Activated CD8-positive, alpha-beta T cell treated with anti-CD3 and anti-CD28 coated beads for 36 hours (primary cell): ENCODE results near the gene FBXL19. TPM values are rescaled to one million over a fixed set of nuclear protein-coding genes. Genes with fewer than 3 reads are reported as not detected.
A peak's percentile ranks its signal among the peaks of the same experiment; 100 is the strongest.

Source experiments
- ATAC-seq: fragments of 200-7000 bp; cut with Tn5 transposase; one replicate; pipeline ENCODE4 v1.10.0; 2021; ENCODE audit warnings: mild to moderate bottlenecking, moderate library complexity
- CTCF ChIA-PET: fragments of 350-600 bp; sonication (Branson Sonifier 250); formaldehyde crosslinking; loops from one replicate; lab custom pipeline; 2021; ENCODE audit warnings: antibody characterized with exemption; lab: Charles Lee
- POLR2A ChIA-PET: fragments of 350-600 bp; sonication (Branson Sonifier 250); formaldehyde crosslinking; loops from one replicate; lab custom pipeline; 2021; ENCODE audit warnings: antibody characterized with exemption; lab: Charles Lee
- DNase-seq: peaks from one replicate; pipeline ENCODE4 v3.0.0-alpha.2; 2020
- H3K27ac Mint-ChIP-seq: one replicate; pipeline ENCODE4 v1.8.0; 2021; ENCODE audit warnings: mild to moderate bottlenecking, mixed read lengths
- H3K27me3 Mint-ChIP-seq: one replicate; pipeline ENCODE4 v1.8.0; 2021; ENCODE audit warnings: mixed read lengths
- H3K36me3 Mint-ChIP-seq: one replicate; pipeline ENCODE4 v1.8.0; 2021; ENCODE audit warnings: low read depth, mixed read lengths
- H3K4me1 Mint-ChIP-seq: one replicate; pipeline ENCODE4 v1.8.0; 2021; ENCODE audit warnings: low read depth, mixed read lengths
- H3K4me3 Mint-ChIP-seq: one replicate; pipeline ENCODE4 v1.8.0; 2021; ENCODE audit warnings: mild to moderate bottlenecking, moderate library complexity, mixed read lengths
- H3K9me3 Mint-ChIP-seq: one replicate; pipeline ENCODE4 v1.8.0; 2021; ENCODE audit warnings: mixed read lengths
- CTCF ChIP-seq: fragments of 200-600 bp; IDR thresholded peaks from one replicate; pipeline ENCODE4 v1.8.0; 2022; ENCODE audit warnings: antibody characterized with exemption, mild to moderate bottlenecking
- intact Hi-C: fragments of 100-400 bp; cut with micrococcal nuclease; formaldehyde crosslinking; loops from one replicate; pipeline ENCODE4 v1.10.0; 2022
- microRNA-seq: library from miRNA; unstranded; fragments of <30 nt; microRNA quantifications from one replicate; pipeline ENCODE4 v1.2.0, GENCODE V29; 2022; ENCODE audit warnings: borderline microRNAs expressed, borderline replicate concordance
- total RNA-seq, 2 experiments: library from RNA; stranded (reverse); gene quantifications; one replicate each; pipeline ENCODE4 v1.2.3, GENCODE V29; 2021

The FBXL19 gene
- total RNA-seq, 2 experiments from 2014 or later: 21.1 to 22.0 TPM

- ATAC-seq: no peak
- no peaks in the 10 kb centered on the region for H3K36me3 Mint-ChIP-seq
- peaks cover 11% of the 10 kb centered on the region for H3K4me1 Mint-ChIP-seq
- DNase-seq: no peak
- no peaks in the 10 kb centered on the region for H3K9me3 Mint-ChIP-seq
- H3K27ac Mint-ChIP-seq: no peak overlapping the region
- ChIA-PET CTCF (interaction anchor here (0.7 to 2.3 kb wide), 6 partner anchors 8 to 154 kb away, joined by 3 to 8 read pairs (median 4); partner anchors contain the start of gene HSD3B7), POLR2A (interaction anchor here (1.4 kb wide), 1 partner anchor 76 kb away, joined by 5 read pairs; the partner anchor contains the start of genes ZNF646 and ZNF668)
- TF ChIP-seq CTCF: no peak
- peak overlapping the region; percentile 78 for H3K4me3 Mint-ChIP-seq
- H3K27me3 Mint-ChIP-seq: no peaks in the 10 kb centered on the region
- intact Hi-C loops: no loop called here
Measured at GRCh38 chr16:30997725-30998711, 74.6 kb downstream of the FBXL19 start.

Small RNA genes within 50 kb of the gene (microRNA-seq; reads per million reads assigned to microRNA genes)
- not detected for gene MIR4519
- gene MIR762: not detected

Other genes starting within 250 kb of the FBXL19 start
- gene SRCAP, start 224.4 kb upstream of the FBXL19 start, total RNA-seq: 10 to 100 TPM; 57.2 to 64.7 TPM
- gene PHKG2, start 175.1 kb upstream of the FBXL19 start, total RNA-seq: 10 to 100 TPM; 27.8 to 30.3 TPM
- 1 to 10 TPM; 3.8 to 3.9 TPM for gene CFAP119, start 161.5 kb upstream of the FBXL19 start, total RNA-seq
- gene RNF40, start 161.2 kb upstream of the FBXL19 start, total RNA-seq: 10 to 100 TPM; 63.2 to 68.1 TPM
- gene ZNF629, start 136.4 kb upstream of the FBXL19 start, total RNA-seq: 1 to 10 TPM; 2.8 to 3.2 TPM
- 10 to 100 TPM; 21.8 to 23.6 TPM for gene BCL7C, start 29.5 kb upstream of the FBXL19 start, total RNA-seq
- under 1 TPM; 0.31 to 0.32 TPM for gene CTF1, start 27.0 kb upstream of the FBXL19 start, total RNA-seq
- 10 to 100 TPM in 1 of 2 experiments, 1 to 10 TPM in 1; 7.6 to 10.9 TPM for gene ORAI3, start 25.5 kb downstream of the FBXL19 start, total RNA-seq
- 10 to 100 TPM; 18.0 to 19.2 TPM for gene SETD1A, start 34.2 kb downstream of the FBXL19 start, total RNA-seq
- gene HSD3B7, start 61.6 kb downstream of the FBXL19 start, total RNA-seq: 1 to 10 TPM in 1 of 2 experiments, under 1 TPM in 1; 0.45 to 1.3 TPM
- gene STX1B, start 87.1 kb downstream of the FBXL19 start, total RNA-seq: 1 to 10 TPM; 1.1 to 1.8 TPM
- gene STX4, start 110.0 kb downstream of the FBXL19 start, total RNA-seq: 10 to 100 TPM; 25.2 to 27.7 TPM
- gene ZNF668, start 150.7 kb downstream of the FBXL19 start, total RNA-seq: 10 to 100 TPM; 16.2 to 18.8 TPM
- 10 to 100 TPM; 22.0 to 24.4 TPM for gene ZNF646, start 150.8 kb downstream of the FBXL19 start, total RNA-seq
- 1 to 10 TPM; 5.5 to 8.6 TPM for gene PRSS53, start 165.4 kb downstream of the FBXL19 start, total RNA-seq
- 10 to 100 TPM; 68.5 to 71.5 TPM for gene VKORC1, start 171.2 kb downstream of the FBXL19 start, total RNA-seq
- gene BCKDK, start 184.8 kb downstream of the FBXL19 start, total RNA-seq: 10 to 100 TPM; 55.1 to 58.7 TPM
- gene KAT8, start 194.1 kb downstream of the FBXL19 start, total RNA-seq: 10 to 100 TPM; 55.6 to 58.7 TPM
- not detected for gene PRSS8, start 212.2 kb downstream of the FBXL19 start, total RNA-seq
- gene PRSS36, start 226.5 kb downstream of the FBXL19 start, total RNA-seq: under 1 TPM; 0.18 to 0.72 TPM